Ramos (cell line): ENCODE measurements around the gene THRB.

Experiments used
- in situ Hi-C: fragments of 300-500 bp; cut with MboI; formaldehyde crosslinking; loops from one replicate; pipeline ENCODE4 v1.14.3; 2022; ENCODE audit warnings: low sequenced_read_pairs; ENCODE audit not compliant: unreplicated experiment

The THRB gene

GRCh38 chr3:24164967-24165602 is 329.6 kb downstream of the THRB start:
- in situ Hi-C loops = no loop called here

- in situ Hi-C loops = no loop called here
These were observed 331.7 kb downstream of the THRB start for GRCh38 chr3:24162929-24163328.

- in situ Hi-C loops = no loop called here
These were observed 332.8 kb downstream of the THRB start for GRCh38 chr3:24161841-24162240.

GRCh38 chr3:24160424-24161095 is 334.1 kb downstream of the THRB start:
- in situ Hi-C loops = no loop called here

- in situ Hi-C loops = no loop called here
These were observed 335.7 kb downstream of the THRB start for GRCh38 chr3:24158761-24159454.

GRCh38 chr3:24157106-24157505 is 337.5 kb downstream of the THRB start:
- in situ Hi-C loops = no loop called here

GRCh38 chr3:24156466-24156865 is 338.2 kb downstream of the THRB start:
- in situ Hi-C loops = no loop called here

- in situ Hi-C loops = no loop called here
These were observed 339.4 kb downstream of the THRB start for GRCh38 chr3:24155276-24155675.

GRCh38 chr3:24154781-24155180 is 339.9 kb downstream of the THRB start:
- in situ Hi-C loops = no loop called here

GRCh38 chr3:24154013-24154695 is 340.5 kb downstream of the THRB start:
- in situ Hi-C loops = no loop called here

GRCh38 chr3:24151594-24151993 is 343.1 kb downstream of the THRB start:
- in situ Hi-C loops = no loop called here

- in situ Hi-C loops = no loop called here
These were observed 345.6 kb downstream of the THRB start for GRCh38 chr3:24149032-24149431.

GRCh38 chr3:24145981-24146822 is 348.4 kb downstream of the THRB start:
- in situ Hi-C loops = no loop called here

GRCh38 chr3:24145481-24145880 is 349.2 kb downstream of the THRB start:
- in situ Hi-C loops = no loop called here

- in situ Hi-C loops = no loop called here
These were observed 352.5 kb downstream of the THRB start for GRCh38 chr3:24142127-24142526.

- in situ Hi-C loops = no loop called here
These were observed 353.1 kb downstream of the THRB start for GRCh38 chr3:24141548-24141947.

- in situ Hi-C loops = no loop called here
These were observed 354.9 kb downstream of the THRB start for GRCh38 chr3:24139463-24140412.

- in situ Hi-C loops = no loop called here
These were observed 355.8 kb downstream of the THRB start for GRCh38 chr3:24138876-24139256.
